ENCODE data around the gene CCDC91.
"Not testable (repeated sequence)": the region's sequence is repeated elsewhere in the genome, so short reads cannot be mapped to it uniquely, and the experiment has no call there.

The CCDC91 gene

DNA sequence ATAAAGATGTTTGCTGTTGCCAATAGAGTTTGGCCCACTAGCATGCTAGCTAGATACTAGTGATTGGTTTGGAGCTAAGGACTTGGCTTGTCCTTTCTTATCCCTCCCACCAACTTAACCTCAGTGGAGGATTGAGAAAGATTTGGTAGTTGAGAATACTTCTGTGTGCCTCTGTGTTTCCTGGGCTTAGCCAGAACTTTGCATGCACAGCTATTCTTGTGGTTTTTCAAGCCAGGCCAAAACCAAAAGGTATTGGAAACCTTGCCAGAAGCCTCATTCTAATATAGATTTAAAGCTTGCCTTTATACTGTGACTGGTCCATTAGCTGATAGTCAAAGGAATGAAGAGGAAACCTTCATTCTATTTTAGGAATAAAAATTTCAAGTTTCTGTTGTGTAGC lies 188.5 kb downstream of the CCDC91 start:
- no peak for DNase-seq

DNA sequence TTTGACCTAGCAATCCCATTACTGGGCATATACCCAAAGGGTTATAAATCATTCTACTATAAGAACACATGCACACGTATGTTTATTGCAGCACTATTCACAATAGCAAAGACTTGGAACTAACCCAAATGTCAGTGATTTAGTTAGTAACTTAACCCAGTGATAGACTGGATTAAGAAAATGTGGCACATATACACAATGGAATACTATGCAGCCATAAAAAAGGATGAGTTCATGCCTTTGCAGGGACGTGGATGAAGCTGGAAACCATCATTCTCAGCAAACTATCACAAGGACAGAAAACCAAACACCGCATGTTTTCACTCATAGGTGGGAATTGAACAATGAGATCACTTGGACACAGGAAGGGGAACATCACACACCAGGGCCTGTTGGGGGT lies 189.5 kb downstream of the CCDC91 start:
- not testable (repeated sequence) for DNase-seq

DNA sequence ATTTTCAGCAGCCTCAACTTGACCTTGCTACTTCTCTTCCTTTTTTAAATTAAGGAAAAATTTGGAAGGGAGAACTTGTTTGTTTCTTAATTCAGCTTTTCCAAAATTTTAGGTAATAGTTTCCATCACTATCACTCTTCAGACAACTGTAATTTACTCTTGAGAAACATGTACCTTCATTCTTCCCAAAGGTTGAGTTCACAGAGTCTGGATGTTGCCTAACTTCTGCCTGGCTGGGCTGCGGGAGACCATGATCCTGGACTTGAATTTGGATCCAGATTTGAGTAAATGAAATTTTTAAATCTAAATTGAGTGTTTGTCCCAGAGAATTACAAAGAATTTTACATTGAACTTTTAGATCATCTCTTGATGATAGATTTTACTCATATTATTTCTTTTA lies 193.1 kb downstream of the CCDC91 start:
- DNase-seq, result no peak

DNA sequence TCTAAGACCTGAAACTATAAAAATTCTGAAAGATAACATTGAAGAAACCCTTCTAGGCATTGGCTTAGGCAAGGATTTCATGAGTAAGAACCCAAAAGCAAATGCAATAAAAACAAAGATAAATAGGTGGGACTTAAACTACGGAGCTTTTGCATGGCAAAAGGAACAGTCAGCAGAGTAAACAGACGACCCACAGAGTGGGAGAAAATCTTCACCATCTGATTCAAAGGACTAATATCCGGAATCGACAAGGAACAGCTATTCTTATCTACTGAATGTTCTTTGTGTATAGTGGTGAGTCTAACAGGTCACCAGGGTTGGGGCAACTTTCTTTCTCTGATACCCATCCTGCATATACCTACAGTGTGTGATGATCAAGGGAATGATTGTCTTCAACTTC lies 198.6 kb downstream of the CCDC91 start:
- DNase-seq, result no peak

DNA sequence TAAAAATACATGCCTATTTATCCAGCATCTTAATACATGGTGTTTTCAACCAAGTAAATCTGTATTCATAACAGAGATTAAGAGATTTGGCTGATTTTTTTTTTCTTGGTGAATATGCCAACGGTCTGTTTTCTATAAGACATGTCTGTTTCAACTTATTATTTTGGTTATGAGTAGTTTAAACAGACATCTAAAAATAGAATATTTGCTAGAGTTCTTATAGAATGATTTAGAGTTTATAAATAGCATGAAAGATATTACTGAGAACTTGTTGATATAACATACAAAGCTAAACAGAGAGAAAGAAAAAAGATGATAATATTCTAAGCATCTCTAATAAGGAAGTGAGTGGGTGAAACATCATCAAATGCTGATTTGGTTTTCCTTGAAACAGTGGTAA lies 199.9 kb downstream of the CCDC91 start:
- DNase-seq, result no peak

DNA sequence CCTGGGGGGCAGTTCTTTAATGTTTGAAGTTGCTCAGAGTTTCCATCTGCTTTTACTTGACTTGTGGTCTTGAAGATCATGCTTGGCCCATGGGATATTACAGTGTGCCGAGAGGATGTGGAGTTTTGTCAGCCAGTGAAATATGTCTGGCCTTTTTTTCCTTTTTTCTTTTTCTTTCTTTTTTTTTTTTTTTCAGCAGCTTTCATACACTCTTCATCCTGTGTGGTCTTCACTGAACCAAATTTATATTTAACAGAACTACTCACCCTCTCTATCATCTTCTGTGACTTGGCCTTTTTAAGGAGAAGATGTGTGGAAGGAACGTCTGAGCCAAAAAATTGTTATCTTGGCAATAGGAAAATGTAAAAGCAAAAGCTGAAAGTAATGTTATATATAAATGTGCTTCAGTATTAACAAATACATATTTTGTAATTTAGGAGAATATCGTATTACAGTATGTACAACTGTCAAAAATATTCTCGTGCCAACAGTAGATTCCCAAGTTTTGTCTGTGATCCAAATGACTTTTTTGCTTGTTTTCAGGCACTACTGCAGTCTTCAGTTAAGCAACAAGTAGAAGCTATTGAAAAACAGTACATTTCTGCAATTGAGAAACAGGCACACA lies 200.6 kb downstream of the CCDC91 start:
- DNase-seq, result no peak

DNA sequence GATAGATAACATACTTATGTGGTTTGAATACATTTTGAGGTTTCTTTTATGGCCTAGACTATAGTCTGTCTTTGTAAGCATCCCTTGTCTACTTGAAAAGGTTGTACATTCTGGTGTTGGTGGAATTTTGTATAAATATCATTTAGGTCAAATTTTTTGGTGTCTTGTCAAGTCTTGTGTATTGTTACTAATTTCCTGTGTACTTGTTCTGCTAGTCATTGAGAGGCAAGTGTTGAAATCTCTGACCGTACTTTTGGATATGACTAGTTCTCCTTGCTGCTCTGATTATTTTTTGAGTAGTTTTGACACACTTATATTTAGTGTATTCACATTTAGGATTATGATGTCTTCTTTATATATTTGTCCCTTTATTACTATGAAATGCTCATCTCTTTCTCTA lies 219.6 kb downstream of the CCDC91 start:
- no peak for DNase-seq

DNA sequence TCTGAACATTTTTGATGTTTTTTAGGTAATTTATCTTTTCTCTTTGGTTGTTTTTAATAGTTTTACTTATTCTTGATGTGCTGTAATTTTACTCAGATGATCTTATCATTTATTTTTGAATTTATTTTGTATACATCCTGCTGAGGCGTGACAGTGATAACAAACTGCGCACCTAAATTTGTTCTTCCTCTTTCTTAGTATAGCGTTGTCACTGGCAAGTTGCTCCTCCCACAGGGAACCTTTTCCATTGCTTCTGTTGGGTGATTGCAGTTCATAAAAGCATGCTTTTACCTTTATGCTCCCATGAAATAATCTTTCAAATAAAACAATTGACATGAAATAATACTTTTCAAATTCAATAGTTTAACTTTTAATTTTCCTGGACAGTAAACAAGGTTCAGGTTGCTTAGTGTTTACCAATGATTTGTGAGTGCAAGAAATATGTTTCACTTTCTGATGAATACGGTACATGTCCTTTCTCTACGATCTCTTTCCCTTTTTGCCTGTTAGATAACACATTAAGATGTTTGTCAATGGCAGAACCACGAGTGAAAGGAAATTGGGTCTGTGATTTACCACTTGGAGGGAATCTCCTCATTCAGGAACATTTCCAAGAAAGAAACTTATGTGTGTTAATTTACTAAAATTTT lies 223.3 kb downstream of the CCDC91 start:
- no peak for DNase-seq

DNA sequence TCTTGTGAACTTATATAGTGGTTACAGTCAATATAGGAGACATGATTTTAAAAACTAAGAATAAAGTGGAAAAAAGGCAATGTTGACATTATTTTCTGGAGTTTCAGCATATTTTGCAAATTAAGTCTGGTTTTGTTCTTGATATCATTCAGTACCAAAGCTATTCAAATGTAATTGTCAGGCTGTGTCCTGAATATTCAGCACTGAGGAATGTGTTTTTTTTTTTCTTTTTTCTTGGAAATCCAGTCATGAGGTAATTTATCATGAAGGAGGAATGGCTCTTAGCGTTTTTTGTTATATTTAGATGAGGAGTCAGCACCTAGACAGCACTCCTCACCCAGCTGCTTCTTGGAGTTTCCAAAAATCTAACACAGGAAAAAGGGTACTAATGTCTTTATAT lies 225.5 kb downstream of the CCDC91 start:
- DNase-seq, result no peak

DNA sequence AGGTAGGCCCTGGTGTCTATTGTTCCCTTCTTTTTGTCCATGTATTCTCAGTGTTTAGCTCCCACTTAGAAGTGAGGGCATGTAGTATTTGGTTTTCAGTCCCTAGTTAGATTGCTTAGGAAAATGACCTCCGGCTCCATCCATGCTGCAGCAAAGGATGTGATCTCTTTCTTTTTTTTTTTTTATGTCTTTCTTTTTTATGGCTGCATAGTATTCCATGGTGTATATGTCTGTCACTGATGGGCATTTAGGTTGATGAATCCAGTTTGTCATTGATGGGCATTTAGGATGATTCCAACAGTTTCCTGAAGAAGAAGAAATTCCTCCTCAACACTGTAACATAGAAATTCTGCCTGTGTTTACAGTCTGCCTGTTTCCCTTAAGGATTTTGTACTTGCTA lies 231.1 kb downstream of the CCDC91 start:
- no peak for DNase-seq

DNA sequence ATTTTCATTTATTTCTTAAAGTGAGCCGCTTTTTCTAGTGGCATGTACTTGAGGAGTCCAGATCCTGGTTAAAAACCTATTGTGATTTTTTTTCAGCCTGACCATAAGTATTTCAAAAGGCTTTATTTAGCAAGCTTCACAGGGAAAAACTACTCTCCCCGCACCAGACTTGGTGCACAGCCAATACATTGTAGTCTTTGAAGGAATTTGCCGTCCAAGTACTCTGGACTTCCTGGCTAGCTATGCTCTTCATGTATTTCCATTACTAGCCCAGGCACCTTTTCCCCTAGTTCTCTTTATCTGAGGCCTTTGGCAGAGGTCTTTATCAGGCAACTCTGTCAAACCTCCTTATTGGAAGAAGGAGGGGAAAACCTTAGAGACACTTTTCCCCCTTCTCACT lies 234.7 kb downstream of the CCDC91 start:
- no peak for DNase-seq

DNA sequence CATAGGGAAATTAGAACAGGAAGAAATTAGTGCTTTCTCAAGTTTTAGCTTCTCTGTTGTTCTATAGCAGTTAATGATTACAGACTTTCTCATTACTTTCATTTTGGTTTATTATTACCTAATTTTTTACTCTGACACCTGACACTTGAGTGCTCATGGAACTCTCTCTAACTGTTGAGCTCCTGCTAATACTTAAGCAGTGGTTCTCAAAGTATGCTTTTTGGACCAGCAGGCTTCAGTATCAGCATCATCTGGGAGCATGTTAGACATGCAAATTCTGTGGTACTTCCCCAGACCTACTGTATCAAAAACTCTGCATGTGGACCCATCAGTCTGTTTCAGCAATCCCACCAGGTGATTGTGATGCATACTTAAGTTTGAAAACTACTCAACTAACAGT lies 235.3 kb downstream of the CCDC91 start:
- DNase-seq, result no peak

DNA sequence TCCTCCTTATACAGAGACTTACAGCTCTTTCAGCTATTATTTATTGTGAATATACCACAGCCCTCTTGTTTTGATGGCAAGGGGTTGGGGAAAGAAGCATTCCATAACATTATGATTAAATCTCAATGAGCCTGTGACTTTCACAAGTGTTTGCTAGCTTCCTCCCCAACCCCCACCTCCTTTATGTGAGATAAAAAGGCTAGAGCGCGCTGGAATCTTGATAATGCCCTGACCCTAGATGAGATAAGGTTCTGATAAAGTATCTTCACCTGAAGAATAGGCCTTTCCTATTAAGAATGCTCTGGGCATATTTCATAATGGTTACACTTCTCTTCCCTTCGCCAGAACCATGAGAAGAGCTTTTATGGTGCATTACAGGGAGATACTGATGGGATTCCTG lies 236.8 kb downstream of the CCDC91 start:
- no peak for DNase-seq

DNA sequence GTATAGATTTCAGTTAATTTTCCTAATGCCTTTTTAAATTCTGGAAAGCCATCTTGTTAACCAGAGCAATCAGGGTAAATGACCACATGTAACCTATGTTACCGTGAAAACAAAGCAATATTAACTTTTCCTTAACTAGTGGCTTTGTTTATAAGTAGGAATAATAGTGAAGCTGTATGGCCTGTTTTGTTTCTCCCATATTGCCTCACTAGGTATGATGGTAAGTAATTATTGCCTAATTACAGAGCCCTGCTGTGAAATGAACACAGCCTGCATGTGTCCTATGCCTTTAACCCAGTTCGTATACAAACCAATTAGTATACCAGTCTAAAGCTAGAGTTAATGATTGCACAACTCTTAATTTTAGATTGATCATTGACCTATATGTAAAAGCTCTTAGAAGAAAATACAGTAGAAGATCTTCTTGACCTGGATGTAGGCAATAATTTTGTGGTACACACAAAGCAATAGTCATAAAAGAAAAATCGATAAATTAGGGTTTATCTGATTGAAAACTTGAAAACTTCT lies 249.9 kb downstream of the CCDC91 start:
- DNase-seq, result no peak

DNA sequence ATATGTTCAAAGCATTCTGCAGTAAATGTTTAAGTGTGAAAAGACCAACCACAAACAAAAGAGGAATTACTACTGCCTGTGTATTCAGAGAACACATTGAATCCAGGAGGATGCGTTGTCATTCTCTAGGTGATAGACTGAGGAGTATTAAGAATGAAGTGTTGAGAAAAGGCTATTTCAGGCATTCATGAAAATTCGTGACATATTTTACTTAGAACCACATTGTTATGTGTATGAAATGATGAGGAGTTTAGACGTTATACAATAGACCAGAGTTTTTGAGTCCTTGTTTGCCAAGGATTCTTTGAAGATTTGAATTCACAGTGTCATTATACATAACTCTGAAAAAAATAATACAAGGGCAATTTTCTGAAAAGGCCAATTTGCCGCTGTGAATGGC lies 251.8 kb downstream of the CCDC91 start:
- no peak for DNase-seq

DNA sequence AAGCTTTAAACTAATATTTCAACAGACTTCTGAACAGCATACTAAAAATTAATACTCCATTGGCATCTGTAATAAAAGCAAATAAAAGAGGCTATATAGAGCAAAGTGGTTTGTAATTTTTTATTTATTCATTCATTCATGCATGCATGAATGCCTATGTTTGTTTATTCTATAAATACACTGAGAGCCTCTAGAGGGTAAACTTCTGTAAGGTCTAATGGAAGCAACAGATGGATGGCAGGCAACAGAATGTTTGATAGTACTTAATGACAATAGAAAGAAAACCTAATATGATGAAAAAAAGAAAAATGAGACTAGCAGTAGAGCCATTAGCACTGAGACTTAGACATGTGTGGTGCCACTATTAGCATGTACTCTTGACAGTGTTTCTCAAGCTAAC lies 253.1 kb downstream of the CCDC91 start:
- no peak for DNase-seq

DNA sequence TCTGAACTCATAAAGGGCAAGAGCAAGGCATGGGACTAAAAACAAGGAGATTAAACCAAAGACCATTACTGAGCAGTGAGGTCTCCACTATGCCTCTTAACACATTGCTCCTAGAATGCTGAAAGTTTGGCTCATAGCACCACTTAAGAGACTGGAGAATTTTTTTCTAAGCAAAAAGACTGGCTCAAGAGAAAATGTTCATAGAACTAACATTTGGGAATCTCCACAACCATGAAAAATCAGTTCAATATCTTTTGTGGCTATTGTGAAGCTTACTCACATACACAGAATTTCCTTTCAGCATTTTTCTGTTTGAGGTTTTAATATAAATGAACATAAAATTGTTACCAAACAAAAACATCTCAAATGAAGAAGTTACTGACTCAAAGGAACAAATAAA lies 255.8 kb downstream of the CCDC91 start:
- DNase-seq, result no peak

DNA sequence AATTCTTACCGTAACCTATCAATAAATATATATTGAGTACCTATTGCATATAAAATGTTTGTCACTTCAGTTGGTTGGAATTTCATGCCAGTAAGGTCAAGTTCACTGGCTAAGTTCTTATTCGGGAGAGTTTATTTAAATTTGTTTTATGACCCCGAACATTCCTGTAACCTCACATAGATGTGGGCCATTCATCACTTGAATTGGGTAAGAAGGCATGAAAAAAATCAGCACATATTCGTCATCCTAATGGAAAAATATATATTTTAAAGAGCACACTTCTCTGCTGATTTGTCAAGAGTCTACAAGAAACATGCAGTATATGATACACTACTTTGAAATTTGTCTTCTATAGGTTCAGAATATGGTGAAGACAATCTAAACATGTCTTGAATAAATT lies 263.4 kb downstream of the CCDC91 start:
- no peak for DNase-seq

DNA sequence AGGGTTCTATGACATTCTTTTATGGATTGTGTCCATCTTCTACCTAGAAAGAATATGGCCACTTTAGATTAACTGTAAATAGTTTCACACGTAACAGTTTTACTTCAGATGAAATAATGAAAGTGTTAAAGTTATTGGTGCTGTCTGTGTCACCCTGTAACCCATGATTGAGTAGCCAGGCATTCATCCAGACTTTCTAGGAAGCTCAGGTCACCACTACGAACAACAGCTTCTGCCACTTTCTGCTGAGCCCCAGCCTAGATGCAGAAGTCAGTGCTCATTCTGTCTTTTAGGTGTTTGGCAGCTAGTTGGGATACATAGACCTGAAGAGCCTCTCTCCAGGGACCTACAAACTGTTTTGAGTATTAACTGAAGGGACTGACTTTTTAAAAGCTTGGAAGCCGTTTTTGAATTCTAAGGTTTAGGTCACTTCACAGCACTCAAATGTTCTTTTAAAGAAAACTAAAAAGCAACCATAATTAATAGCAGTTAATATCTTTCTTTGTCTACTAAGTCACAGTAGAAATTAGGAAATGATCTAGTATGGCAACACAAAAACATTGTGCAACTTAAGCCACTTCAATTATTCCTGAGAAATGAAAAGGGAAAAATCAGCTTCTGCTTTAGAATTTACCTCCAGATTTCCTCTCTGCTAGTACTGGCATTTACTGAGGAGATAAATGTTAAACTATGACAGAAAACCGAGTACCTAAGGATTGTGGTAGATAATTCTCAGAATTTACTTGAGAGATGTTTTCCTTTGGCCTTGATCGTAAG lies 266.9 kb downstream of the CCDC91 start:
- DNase-seq, result no peak

DNA sequence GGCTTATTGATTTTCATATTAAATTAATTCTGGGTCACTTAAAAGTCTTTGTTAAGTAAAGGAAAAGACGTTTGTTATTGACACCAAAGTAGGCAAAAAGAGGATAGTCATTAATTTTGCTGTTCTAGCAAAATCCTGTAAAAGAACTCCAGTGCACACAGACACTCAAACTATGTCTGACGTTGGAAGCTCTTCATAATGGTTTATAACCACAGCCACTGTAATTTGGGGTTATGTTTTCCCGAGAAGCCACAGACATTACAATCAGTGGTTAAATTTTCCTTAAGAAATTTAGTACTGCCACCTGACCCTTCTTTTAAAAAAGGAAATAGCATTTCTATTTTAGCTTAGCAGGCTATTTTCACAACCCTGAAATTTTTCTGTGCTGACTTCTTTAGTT lies 267.5 kb downstream of the CCDC91 start:
- DNase-seq, result no peak

DNA sequence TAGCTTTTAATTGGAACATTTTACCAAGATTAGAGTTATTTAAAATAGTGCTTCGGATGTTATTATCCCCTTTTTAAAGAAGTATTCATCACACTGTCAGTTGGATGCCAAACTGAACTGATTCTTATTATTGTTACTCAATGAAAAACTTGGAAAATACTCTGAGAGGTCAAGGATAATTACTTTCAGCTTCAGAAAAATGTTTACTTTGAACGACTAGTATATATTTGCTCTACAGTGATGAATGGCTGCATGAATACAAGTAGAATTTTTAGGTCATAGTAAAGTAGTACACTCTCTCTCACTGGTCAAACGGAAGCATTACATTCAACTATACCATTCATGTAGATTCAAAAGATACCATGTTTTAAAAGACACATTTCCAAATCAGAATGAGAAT lies 269.2 kb downstream of the CCDC91 start:
- DNase-seq, result no peak

DNA sequence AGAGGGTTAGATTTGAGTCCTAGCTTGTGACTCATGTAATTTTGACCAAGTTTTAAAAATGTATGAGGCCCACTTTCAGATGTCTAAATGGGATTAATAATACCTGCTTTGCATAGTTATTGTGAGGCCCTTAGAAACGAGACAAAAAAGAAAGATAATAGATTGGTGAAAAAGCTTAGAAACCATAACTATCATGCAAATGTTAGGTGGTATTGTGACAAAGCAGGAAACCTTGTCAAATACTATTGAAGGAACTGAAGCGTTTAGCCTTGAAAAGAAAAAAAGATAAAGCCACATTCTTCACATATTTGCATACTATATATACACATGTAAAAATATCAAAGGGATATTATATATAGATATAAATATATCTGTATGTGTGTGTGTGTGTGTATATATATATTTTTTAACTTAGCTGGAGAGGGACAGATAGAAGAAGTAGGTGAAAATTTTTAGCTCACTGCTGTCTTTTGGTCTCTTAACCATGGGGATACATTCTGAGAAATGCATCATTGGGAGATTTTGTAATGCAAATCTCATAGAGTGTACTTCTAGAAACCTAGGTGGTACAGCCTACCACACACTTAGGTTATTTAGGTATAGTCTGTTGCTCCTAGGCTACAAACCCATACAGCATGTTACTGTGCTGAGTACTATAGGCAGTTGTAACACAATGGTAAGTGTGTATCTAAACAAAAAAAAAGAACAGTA lies 270.3 kb downstream of the CCDC91 start:
- DNase-seq, result no peak

DNA sequence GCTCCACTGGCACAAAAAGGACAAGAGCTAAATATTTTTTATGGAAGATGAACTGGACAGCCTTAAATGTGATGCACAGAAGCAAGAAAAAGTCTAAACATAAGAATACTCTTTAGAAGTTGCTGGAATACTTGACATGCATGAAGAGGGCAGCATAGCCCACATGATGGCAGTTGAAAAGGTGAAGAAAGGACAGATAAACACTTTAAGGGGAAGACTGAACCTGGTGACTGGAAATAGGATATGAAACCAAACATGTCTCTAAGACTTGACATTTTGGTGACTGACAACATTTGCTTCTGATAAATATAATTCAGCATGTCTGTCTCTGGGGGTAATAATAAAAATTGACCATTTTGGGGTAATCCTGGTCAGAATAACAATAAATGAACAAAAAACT lies 273.1 kb downstream of the CCDC91 start:
- DNase-seq, result no peak

DNA sequence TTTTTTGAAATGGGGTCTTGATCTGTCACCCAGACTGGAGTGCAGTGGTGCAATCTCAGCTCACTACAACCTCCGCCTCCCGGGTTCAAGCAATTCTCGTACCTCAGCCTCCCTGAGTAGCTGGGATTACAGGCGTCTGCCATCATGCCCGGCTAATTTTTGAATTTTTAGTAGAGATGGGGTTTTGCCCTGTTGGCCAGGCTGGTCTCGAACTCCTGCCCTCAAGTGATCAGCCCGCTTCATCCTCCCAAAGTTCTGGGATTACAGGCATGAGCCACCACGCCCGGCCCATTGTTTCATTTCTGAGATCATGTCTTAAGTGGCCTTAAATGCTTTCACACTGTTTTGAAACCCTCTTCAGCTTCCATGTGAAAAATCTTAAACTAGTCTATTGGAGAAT lies 281.5 kb downstream of the CCDC91 start:
- DNase-seq, result not testable (repeated sequence)

All from bone marrow (tissue), 2 donors.